Left renal pelvis (tissue), 4 donors: ENCODE measurements around the gene UCKL1. TPM values are rescaled to one million over a fixed set of nuclear protein-coding genes. Genes with fewer than 3 reads are reported as not detected.
"Not testable (repeated sequence)": the region's sequence is repeated elsewhere in the genome, so short reads cannot be mapped to it uniquely, and the experiment has no call there.

Experiments
- DNase-seq, 4 donors: peaks; one replicate each; pipeline ENCODE4 v3.0.0-alpha.2; 2013; ENCODE audit warnings: low read depth in 4 of 4, low spot score in 3 of 4
- polyA plus RNA-seq, 4 donors: library from polyadenylated mRNA; unstranded; fragments of 120-200 nt; gene quantifications; one replicate each; pipeline ENCODE4 v1.2.1, GENCODE V29; 2013; ENCODE audit not compliant: insufficient read length in 4 of 4

The UCKL1 gene
- polyA plus RNA-seq, 4 donors: 37.1 to 69.4 (median 43.9) TPM

- no peak for DNase-seq
These were observed 16.9 kb upstream of the UCKL1 start for GRCh38 chr20:63973160-63973479.

GRCh38 chr20:63972312-63973159 lies 16.3 kb upstream of the UCKL1 start:
- DNase-seq: no peak

- DNase-seq: not testable (repeated sequence)
These were observed 15.7 kb upstream of the UCKL1 start for GRCh38 chr20:63971960-63972311.

GRCh38 chr20:63970714-63971431 lies 14.7 kb upstream of the UCKL1 start:
- no peak for DNase-seq

GRCh38 chr20:63969838-63970713 lies 13.9 kb upstream of the UCKL1 start, which contains the start of gene ZNF512B:
ZNF512B (minus strand) TSS chr20:63969930; CDS start chr20:63967950, 1,980 bp downstream.
- DNase-seq: no peak

- DNase-seq: no peak
These were observed 12.9 kb upstream of the UCKL1 start for GRCh38 chr20:63968928-63969760.

- DNase-seq: no peak
These were observed 12.1 kb upstream of the UCKL1 start for GRCh38 chr20:63968136-63968927.

- no peak for DNase-seq
These were observed 11.3 kb upstream of the UCKL1 start for GRCh38 chr20:63967330-63968135.

GRCh38 chr20:63966944-63967322 lies 10.7 kb upstream of the UCKL1 start:
- DNase-seq: no peak

GRCh38 chr20:63966172-63966943 lies 10.1 kb upstream of the UCKL1 start:
- DNase-seq: no peak

- no peak for DNase-seq
These were observed 8.2 kb upstream of the UCKL1 start for GRCh38 chr20:63964412-63964811.

GRCh38 chr20:63963784-63964301 lies 7.6 kb upstream of the UCKL1 start:
- no peak for DNase-seq

GRCh38 chr20:63963348-63963741 lies 7.1 kb upstream of the UCKL1 start:
- no peak for DNase-seq

- DNase-seq: no peak
These were observed 6.5 kb upstream of the UCKL1 start for GRCh38 chr20:63962426-63963347.

- DNase-seq: no peak
These were observed 5.6 kb upstream of the UCKL1 start for GRCh38 chr20:63961664-63962425.
